ENCODE data around the gene PHACTR3. TPM values are rescaled to one million over a fixed set of nuclear protein-coding genes. Genes with fewer than 3 reads are reported as not detected.

The PHACTR3 gene
- total RNA-seq, 1 experiment from 2014 or later: 0.11 TPM

GRCh38 chr20:59583428-59584277 is 20.7 kb upstream of the PHACTR3 start:
- H3K9me3 ChIP-seq: no peaks in the 10 kb centered on the region
- H3K36me3 ChIP-seq (ENCODE audit: control insufficient read depth, insufficient read depth, low read length): no peaks in the 10 kb centered on the region
- no peaks in the 10 kb centered on the region for H3K4me1 ChIP-seq
- Mint-ChIP-seq H3K27me3 (ENCODE audit: insufficient read depth, unreplicated experiment) (peaks cover 31% of the 10 kb centered on the region), H3K36me3 (ENCODE audit: insufficient read depth, unreplicated experiment) (no peaks in the 10 kb centered on the region), H3K4me3 (ENCODE audit: unreplicated experiment) (no peak overlapping the region), H3K9me3 (ENCODE audit: unreplicated experiment) (no peaks in the 10 kb centered on the region), H3K27ac (ENCODE audit: unreplicated experiment) (no peak overlapping the region), H3K4me1 (ENCODE audit: low read depth, unreplicated experiment) (no peaks in the 10 kb centered on the region)
- no TSS peak for BruUV-seq (replicated peaks)
- no peak for DNase-seq
- no peak for TF ChIP-seq CTCF (IDR thresholded peaks at IDR 0.05; ENCODE audit: insufficient read depth in 1 of 2, low read depth in 1 of 2, low read length in 1 of 2, severe bottlenecking in 1 of 2, unreplicated experiment in 1 of 2)
- no peak overlapping the region for H3K4me3 ChIP-seq (ENCODE audit: low read depth, low read length)
- CTCF ChIA-PET: interaction anchor here (1.1 kb wide), 1 partner anchor 88 kb away, joined by 3 read pairs; no protein-coding TSS in a partner anchor
- H3K27me3 ChIP-seq (replicated peaks; ENCODE audit: control insufficient read depth, insufficient read depth, low read length): peaks cover 2% of the 10 kb centered on the region
- POLR2A ChIA-PET: no interaction called here
- intact Hi-C loops (cut with micrococcal nuclease; ENCODE audit: unreplicated experiment): no loop called here

DNA sequence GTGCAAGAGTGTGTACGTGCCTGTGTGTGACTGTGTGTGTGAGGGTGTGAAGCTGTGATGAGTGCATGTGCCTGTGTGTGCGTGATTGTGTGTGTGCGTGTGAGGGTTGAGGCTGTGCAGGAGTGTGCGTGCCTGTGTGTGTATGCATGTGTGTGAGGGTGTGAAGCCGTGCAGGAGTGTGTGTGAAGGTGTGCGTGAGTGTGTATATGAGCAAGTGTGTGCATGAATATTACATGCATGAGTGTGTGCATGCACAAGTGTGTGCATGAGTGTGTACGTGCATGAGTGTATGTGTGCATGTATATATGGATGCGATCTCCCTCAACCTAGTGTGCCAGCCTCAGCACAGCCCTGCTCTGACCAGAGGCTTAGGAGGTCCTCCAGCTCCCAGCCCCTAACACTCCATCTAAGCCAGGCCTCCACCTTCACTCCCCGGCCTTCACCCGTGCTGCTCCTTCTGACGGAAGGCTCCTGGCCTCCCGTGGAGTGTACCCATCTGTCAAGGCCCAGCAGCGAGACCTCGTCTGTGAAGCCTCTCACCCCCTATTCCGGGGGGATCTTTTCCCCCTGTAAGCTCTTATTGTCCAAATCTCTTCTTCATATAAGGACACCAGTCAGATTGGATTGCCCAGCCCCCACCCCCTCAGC is 19.9 kb upstream of the PHACTR3 start:
- no peak for TF ChIP-seq CTCF (IDR thresholded peaks at IDR 0.05; ENCODE audit: insufficient read depth in 1 of 2, low read depth in 1 of 2, low read length in 1 of 2, severe bottlenecking in 1 of 2, unreplicated experiment in 1 of 2)
- H3K4me1 Mint-ChIP-seq (ENCODE audit: low read depth, unreplicated experiment): no peaks in the 10 kb centered on the region
- no peak overlapping the region for H3K27ac Mint-ChIP-seq (ENCODE audit: unreplicated experiment)
- Histone ChIP-seq H3K9me3 (no peaks in the 10 kb centered on the region), H3K4me1 (no peaks in the 10 kb centered on the region), H3K4me3 (ENCODE audit: low read depth, low read length) (no peak overlapping the region), H3K36me3 (ENCODE audit: control insufficient read depth, insufficient read depth, low read length) (no peaks in the 10 kb centered on the region), H3K27me3 (replicated peaks; ENCODE audit: control insufficient read depth, insufficient read depth, low read length) (peaks cover 2% of the 10 kb centered on the region)
- CTCF ChIA-PET: no interaction called here
- DNase-seq: no peak
- peaks cover 28% of the 10 kb centered on the region for H3K27me3 Mint-ChIP-seq (ENCODE audit: insufficient read depth, unreplicated experiment)
- intact Hi-C loops (cut with micrococcal nuclease; ENCODE audit: unreplicated experiment): no loop called here
- H3K9me3 Mint-ChIP-seq (ENCODE audit: unreplicated experiment): no peaks in the 10 kb centered on the region
- H3K4me3 Mint-ChIP-seq (ENCODE audit: unreplicated experiment): no peak overlapping the region
- POLR2A ChIA-PET: no interaction called here
- H3K36me3 Mint-ChIP-seq (ENCODE audit: insufficient read depth, unreplicated experiment): no peaks in the 10 kb centered on the region
- BruUV-seq (replicated peaks): no TSS peak

DNA sequence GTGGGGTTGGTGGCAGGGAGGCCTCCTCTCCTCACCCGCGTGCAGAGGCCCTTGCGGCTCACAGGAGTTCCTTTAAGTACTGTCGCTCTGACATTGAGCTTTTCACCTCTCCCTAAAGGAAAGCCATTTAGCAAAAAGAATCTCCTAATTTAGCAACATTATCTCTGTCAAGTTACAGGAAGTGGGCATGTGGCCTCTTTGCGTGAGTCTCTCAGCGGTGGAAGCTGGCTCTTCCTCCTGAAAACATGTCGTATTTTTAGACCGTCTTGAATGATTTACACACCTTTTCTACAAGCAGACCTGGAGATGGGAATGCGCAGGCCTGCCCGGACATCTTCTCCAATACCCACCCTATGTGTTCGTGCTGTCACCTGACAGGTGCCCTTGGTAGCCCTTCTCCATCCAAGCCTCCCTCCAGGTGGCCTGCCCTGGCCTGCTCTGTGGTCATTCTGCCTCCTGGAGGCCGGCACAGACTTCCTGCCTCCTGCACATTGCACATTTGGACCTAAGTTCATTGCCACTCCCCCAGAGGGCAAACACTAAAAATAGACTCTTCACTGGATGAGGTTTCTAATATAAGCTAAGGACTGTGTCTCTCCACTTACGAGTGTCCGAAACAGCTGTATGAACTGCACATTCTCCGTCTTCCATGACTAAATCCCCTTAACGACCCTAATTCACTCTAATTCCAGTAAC is 18.5 kb upstream of the PHACTR3 start:
- peak in 1 of 2 experiments; percentile 12 for TF ChIP-seq CTCF (IDR thresholded peaks at IDR 0.05; ENCODE audit: insufficient read depth in 1 of 2, low read depth in 1 of 2, low read length in 1 of 2, severe bottlenecking in 1 of 2, unreplicated experiment in 1 of 2)
- ChIA-PET POLR2A (no interaction called here), CTCF (interaction anchor here (0.7 to 1.1 kb wide), 2 partner anchors 14 kb away, joined by 3 read pairs; no protein-coding TSS in a partner anchor)
- no peaks in the 10 kb centered on the region for H3K4me1 Mint-ChIP-seq (ENCODE audit: low read depth, unreplicated experiment)
- H3K4me1 ChIP-seq: no peaks in the 10 kb centered on the region
- no peaks in the 10 kb centered on the region for H3K36me3 ChIP-seq (ENCODE audit: control insufficient read depth, insufficient read depth, low read length)
- H3K4me3 Mint-ChIP-seq (ENCODE audit: unreplicated experiment): no peak overlapping the region
- H3K36me3 Mint-ChIP-seq (ENCODE audit: insufficient read depth, unreplicated experiment): no peaks in the 10 kb centered on the region
- no peak overlapping the region for H3K27ac Mint-ChIP-seq (ENCODE audit: unreplicated experiment)
- no peak overlapping the region for H3K4me3 ChIP-seq (ENCODE audit: low read depth, low read length)
- H3K27me3 ChIP-seq (replicated peaks; ENCODE audit: control insufficient read depth, insufficient read depth, low read length): peaks cover 2% of the 10 kb centered on the region
- H3K9me3 Mint-ChIP-seq (ENCODE audit: unreplicated experiment): no peaks in the 10 kb centered on the region
- H3K27me3 Mint-ChIP-seq (ENCODE audit: insufficient read depth, unreplicated experiment): peaks cover 32% of the 10 kb centered on the region
- BruUV-seq (replicated peaks): no TSS peak
- no peaks in the 10 kb centered on the region for H3K9me3 ChIP-seq
- intact Hi-C loops (cut with micrococcal nuclease; ENCODE audit: unreplicated experiment): no loop called here
- DNase-seq: no peak
